Mammary epithelial cell (primary cell): ENCODE data around the gene TCF7.

Source experiments
- CTCF ChIP-seq, 2 donors: IDR thresholded peaks in 1 of 2; conservative IDR thresholded peaks in 1 of 2; 2 replicates each; pipeline ENCODE4 v1.5.1; 2011 to 2012; ENCODE audit warnings: inconsistent platforms in 2 of 2, low read length in 2 of 2, mild to moderate bottlenecking in 2 of 2, control low read depth in 1 of 2, low read depth in 1 of 2; ENCODE audit not compliant: insufficient read depth in 1 of 2; ENCODE audit errors: extremely low read depth in 1 of 2
- EZH2 ChIP-seq: IDR thresholded peaks from 2 replicates; pipeline ENCODE4 v1.6.1; 2012; ENCODE audit warnings: low read length, inconsistent platforms, borderline replicate concordance

- no peak for TF ChIP-seq CTCF (conservative IDR thresholded peaks at IDR 0.05 in 1 of 2, IDR thresholded peaks at IDR 0.05 in 1 of 2; ENCODE audit: extremely low read depth in 1 of 2, insufficient read depth in 1 of 2, low read depth in 1 of 2, low read length in 2 of 2)
- no peak for TF ChIP-seq EZH2
Observed at GRCh38 chr5:134131578-134132350, 17.3 kb downstream of the TCF7 start.
